Astrocyte (in vitro differentiated cells and primary cell): Measurements from ENCODE around the gene BRI3. TPM values are rescaled to one million over a fixed set of nuclear protein-coding genes. Genes with fewer than 3 reads are reported as not detected.

Experiments
- DNase-seq: peaks from one replicate; pipeline ENCODE4 v3.0.0-alpha.2; 2010; ENCODE audit warnings: low read depth
- FAIRE-seq: peaks from 2 replicates; lab custom pipeline; 2011; peaks lifted over from hg19 to GRCh38; lab: Jason Lieb, UNC
- H2AFZ ChIP-seq: 2 replicates; pipeline ENCODE4 v1.6.0; 2012; ENCODE audit warnings: low read depth, low read length, inconsistent platforms
- H3K27ac ChIP-seq: 2 replicates; pipeline ENCODE4 v1.5.1; 2011; ENCODE audit warnings: low read depth, low read length, inconsistent platforms
- H3K27me3 ChIP-seq: 2 replicates; pipeline ENCODE4 v1.6.0; 2011; ENCODE audit warnings: low read length, inconsistent platforms; ENCODE audit not compliant: insufficient read depth
- H3K36me3 ChIP-seq: 2 replicates; pipeline ENCODE4 v1.5.1; 2011; ENCODE audit warnings: low read length, inconsistent platforms; ENCODE audit not compliant: insufficient read depth
- H3K4me1 ChIP-seq: 2 replicates; pipeline ENCODE4 v1.5.1; 2011; ENCODE audit warnings: low read length, inconsistent platforms; ENCODE audit not compliant: insufficient read depth
- H3K4me2 ChIP-seq: 2 replicates; pipeline ENCODE4 v1.6.0; 2012; ENCODE audit warnings: low read length, inconsistent platforms
- H3K4me3 ChIP-seq: 2 replicates; pipeline ENCODE4 v1.5.1; 2011; ENCODE audit warnings: low read depth, mild to moderate bottlenecking, low read length, inconsistent platforms; ENCODE audit not compliant: insufficient read depth
- H3K79me2 ChIP-seq: 2 replicates; pipeline ENCODE4 v1.6.0; 2012; ENCODE audit warnings: mild to moderate bottlenecking, low read length, inconsistent platforms; ENCODE audit not compliant: insufficient read depth
- H3K9ac ChIP-seq: 2 replicates; pipeline ENCODE4 v1.6.0; 2012; ENCODE audit warnings: mild to moderate bottlenecking, low read length, inconsistent platforms
- H3K9me3 ChIP-seq: 2 replicates; pipeline ENCODE4 v1.5.1; 2012; ENCODE audit warnings: low read depth, mild to moderate bottlenecking, low read length, inconsistent platforms; ENCODE audit not compliant: insufficient read depth
- H4K20me1 ChIP-seq: 2 replicates; pipeline ENCODE4 v1.6.0; 2012; ENCODE audit warnings: low read length, inconsistent platforms; ENCODE audit not compliant: insufficient read depth
- H3K27ac Mint-ChIP-seq: one replicate; pipeline ENCODE4 v1.8.0; 2021; ENCODE audit warnings: mild to moderate bottlenecking, mixed read lengths; ENCODE audit not compliant: unreplicated experiment
- H3K27me3 Mint-ChIP-seq: one replicate; pipeline ENCODE4 v1.8.0; 2021; ENCODE audit warnings: low read depth, mixed read lengths; ENCODE audit not compliant: unreplicated experiment
- H3K36me3 Mint-ChIP-seq: one replicate; pipeline ENCODE4 v1.8.0; 2021; ENCODE audit warnings: low read depth, mixed read lengths; ENCODE audit not compliant: unreplicated experiment
- H3K4me1 Mint-ChIP-seq: one replicate; pipeline ENCODE4 v1.8.0; 2021; ENCODE audit warnings: low read depth, mixed read lengths; ENCODE audit not compliant: unreplicated experiment
- H3K4me3 Mint-ChIP-seq: one replicate; pipeline ENCODE4 v1.8.0; 2021; ENCODE audit warnings: mild to moderate bottlenecking, moderate library complexity, mixed read lengths; ENCODE audit not compliant: unreplicated experiment
- H3K9me3 Mint-ChIP-seq: one replicate; pipeline ENCODE4 v1.8.0; 2021; ENCODE audit warnings: mild to moderate bottlenecking, mixed read lengths; ENCODE audit not compliant: unreplicated experiment
- EZH2 ChIP-seq: IDR thresholded peaks from 2 replicates; pipeline ENCODE4 v1.6.1; 2012; ENCODE audit warnings: mild to moderate bottlenecking, low read length, inconsistent platforms; ENCODE audit not compliant: insufficient read depth
- total RNA-seq: library from RNA; stranded (reverse); gene quantifications from 2 replicates; pipeline ENCODE4 v1.2.1, GENCODE V29; 2021
- TF ChIP-seq, protein P1 (sequence below): IDR thresholded peaks from 2 replicates; pipeline ENCODE4 v1.5.1; 2011; ENCODE audit warnings: low read depth, mild to moderate bottlenecking, inconsistent platforms, low read length, moderate library complexity; ENCODE audit not compliant: insufficient read depth

The BRI3 gene
- total RNA-seq, 1 donor from 2014 or later = 195 TPM

GRCh38 chr7:98291717-98292116, 10.2 kb downstream of the BRI3 start:
- Histone ChIP-seq H2AFZ (no peak overlapping the region), H3K36me3 (peaks cover 7% of the 10 kb centered on the region), H3K4me1 (peaks cover 3% of the 10 kb centered on the region), H3K4me3 (no peak overlapping the region), H3K27me3 (no peaks in the 10 kb centered on the region), H4K20me1 (peaks cover 66% of the 10 kb centered on the region), H3K9ac (no peak overlapping the region), H3K79me2 (peaks cover 43% of the 10 kb centered on the region), H3K9me3 (no peaks in the 10 kb centered on the region), H3K4me2 (no peak overlapping the region), H3K27ac (no peak overlapping the region)
- Mint-ChIP-seq H3K4me1 (no peaks in the 10 kb centered on the region), H3K4me3 (no peak overlapping the region), H3K9me3 (no peaks in the 10 kb centered on the region), H3K27ac (no peak overlapping the region), H3K27me3 (no peaks in the 10 kb centered on the region), H3K36me3 (no peaks in the 10 kb centered on the region)
- no peak for DNase-seq
- TF ChIP-seq, protein P1, sequence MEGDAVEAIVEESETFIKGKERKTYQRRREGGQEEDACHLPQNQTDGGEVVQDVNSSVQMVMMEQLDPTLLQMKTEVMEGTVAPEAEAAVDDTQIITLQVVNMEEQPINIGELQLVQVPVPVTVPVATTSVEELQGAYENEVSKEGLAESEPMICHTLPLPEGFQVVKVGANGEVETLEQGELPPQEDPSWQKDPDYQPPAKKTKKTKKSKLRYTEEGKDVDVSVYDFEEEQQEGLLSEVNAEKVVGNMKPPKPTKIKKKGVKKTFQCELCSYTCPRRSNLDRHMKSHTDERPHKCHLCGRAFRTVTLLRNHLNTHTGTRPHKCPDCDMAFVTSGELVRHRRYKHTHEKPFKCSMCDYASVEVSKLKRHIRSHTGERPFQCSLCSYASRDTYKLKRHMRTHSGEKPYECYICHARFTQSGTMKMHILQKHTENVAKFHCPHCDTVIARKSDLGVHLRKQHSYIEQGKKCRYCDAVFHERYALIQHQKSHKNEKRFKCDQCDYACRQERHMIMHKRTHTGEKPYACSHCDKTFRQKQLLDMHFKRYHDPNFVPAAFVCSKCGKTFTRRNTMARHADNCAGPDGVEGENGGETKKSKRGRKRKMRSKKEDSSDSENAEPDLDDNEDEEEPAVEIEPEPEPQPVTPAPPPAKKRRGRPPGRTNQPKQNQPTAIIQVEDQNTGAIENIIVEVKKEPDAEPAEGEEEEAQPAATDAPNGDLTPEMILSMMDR = no peak
- no peak for TF ChIP-seq EZH2
- FAIRE-seq = no peak

DNA sequence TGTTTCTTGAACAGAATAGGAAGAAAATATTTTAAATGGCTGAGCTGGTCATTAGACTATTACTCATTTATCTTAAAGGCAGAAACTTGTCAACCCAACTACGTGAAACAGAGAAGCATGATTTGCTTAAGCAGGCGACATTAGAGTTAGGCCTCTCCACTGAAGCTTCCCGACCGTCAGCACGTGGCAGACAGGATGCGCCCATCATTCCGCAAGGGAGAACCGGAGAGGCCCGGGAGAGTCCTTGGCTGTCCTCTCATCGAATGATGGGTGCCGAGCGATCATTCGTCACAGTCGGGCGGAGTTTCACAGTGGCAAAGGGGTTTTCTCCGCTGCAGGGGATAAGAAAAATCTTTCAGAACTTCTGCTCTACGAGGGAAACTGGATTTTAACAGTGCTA, 11.8 kb downstream of the BRI3 start:
- Histone ChIP-seq H3K9me3 (no peaks in the 10 kb centered on the region), H2AFZ (no peak overlapping the region), H3K4me1 (no peaks in the 10 kb centered on the region), H4K20me1 (peaks cover 58% of the 10 kb centered on the region), H3K79me2 (peaks cover 28% of the 10 kb centered on the region), H3K27ac (no peak overlapping the region), H3K4me3 (no peak overlapping the region), H3K27me3 (no peaks in the 10 kb centered on the region), H3K4me2 (no peak overlapping the region), H3K9ac (no peak overlapping the region), H3K36me3 (peaks cover 7% of the 10 kb centered on the region)
- no peak for TF ChIP-seq EZH2
- TF ChIP-seq, protein P1 = no peak
- H3K36me3 Mint-ChIP-seq = no peaks in the 10 kb centered on the region
- H3K27me3 Mint-ChIP-seq = no peaks in the 10 kb centered on the region
- FAIRE-seq = no peak
- H3K4me3 Mint-ChIP-seq = no peak overlapping the region
- no peak overlapping the region for H3K27ac Mint-ChIP-seq
- no peak for DNase-seq
- no peaks in the 10 kb centered on the region for H3K9me3 Mint-ChIP-seq
- H3K4me1 Mint-ChIP-seq = no peaks in the 10 kb centered on the region

DNA sequence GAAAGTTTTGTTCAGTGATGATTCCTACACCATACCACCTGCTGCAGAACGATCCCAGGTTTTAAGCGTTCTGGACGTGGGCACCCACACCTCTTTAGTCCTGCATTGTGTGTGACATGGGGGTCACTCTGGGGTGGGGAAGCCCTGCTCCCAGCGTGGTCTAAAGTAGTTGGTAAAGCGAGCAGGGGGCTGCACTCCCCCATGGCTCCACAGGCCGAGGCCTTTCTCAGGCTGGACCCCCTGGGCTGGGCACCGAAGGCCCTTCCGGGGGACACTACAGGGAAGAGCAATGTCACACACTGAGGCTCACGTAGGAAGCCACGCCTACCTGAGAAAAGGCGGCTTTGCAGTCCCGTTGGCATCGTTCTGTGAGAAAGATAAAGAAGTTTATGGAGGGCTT, 12.3 kb downstream of the BRI3 start:
- Mint-ChIP-seq H3K36me3 (no peaks in the 10 kb centered on the region), H3K4me3 (no peak overlapping the region), H3K27me3 (no peaks in the 10 kb centered on the region), H3K9me3 (no peaks in the 10 kb centered on the region), H3K4me1 (no peaks in the 10 kb centered on the region), H3K27ac (no peak overlapping the region)
- Histone ChIP-seq H3K9ac (no peak overlapping the region), H2AFZ (no peak overlapping the region), H3K27ac (no peak overlapping the region), H3K4me2 (no peak overlapping the region), H3K79me2 (peaks cover 23% of the 10 kb centered on the region), H3K27me3 (no peaks in the 10 kb centered on the region), H3K4me1 (no peaks in the 10 kb centered on the region), H3K9me3 (no peaks in the 10 kb centered on the region), H3K36me3 (peaks cover 7% of the 10 kb centered on the region), H4K20me1 (peaks cover 53% of the 10 kb centered on the region), H3K4me3 (no peak overlapping the region)
- FAIRE-seq (no peak), DNase-seq (no peak)
- no peak for TF ChIP-seq EZH2
- TF ChIP-seq, protein P1 = no peak
